WERI-Rb-1 (cell line): Measurements from ENCODE around the gene PLXNA2.

Experiments used
- DNase-seq: peaks from one replicate; pipeline ENCODE4 v3.0.0-alpha.2; 2020
- H3K27ac ChIP-seq: fragments of 250-450 bp; sonication (Bioruptor Pico); 2 replicates; pipeline ENCODE4 v1.5.1; 2020; ENCODE audit warnings: mild to moderate bottlenecking, moderate library complexity
- H3K27me3 ChIP-seq: fragments of 250-450 bp; sonication (Bioruptor Pico); 2 replicates; pipeline ENCODE4 v1.5.1; 2021; ENCODE audit warnings: mild to moderate bottlenecking, low read depth, moderate library complexity; ENCODE audit not compliant: insufficient read depth, severe bottlenecking
- H3K36me3 ChIP-seq: fragments of 250-450 bp; sonication (Bioruptor Pico); 2 replicates; pipeline ENCODE4 v1.5.1; 2020; ENCODE audit warnings: mild to moderate bottlenecking, moderate library complexity
- H3K4me3 ChIP-seq: 2 replicates; pipeline ENCODE4 v1.5.1; 2011; ENCODE audit warnings: low read depth, mild to moderate bottlenecking, control low read depth, low read length
- H3K9me3 ChIP-seq: fragments of 250-450 bp; sonication (Bioruptor Pico); 2 replicates; pipeline ENCODE4 v1.5.1; 2021; ENCODE audit warnings: mild to moderate bottlenecking, moderate library complexity; ENCODE audit not compliant: severe bottlenecking
- CTCF ChIP-seq: IDR thresholded peaks from 2 replicates; pipeline ENCODE4 v1.5.1; 2011; ENCODE audit warnings: low read depth, mild to moderate bottlenecking, control low read depth, inconsistent platforms, low read length

The PLXNA2 gene

GRCh38 chr1:208218237-208219097 is 25.7 kb downstream of the PLXNA2 start:
- no peak for DNase-seq
- H3K9me3 ChIP-seq = no peaks in the 10 kb centered on the region
- H3K36me3 ChIP-seq = peaks cover 27% of the 10 kb centered on the region
- H3K27me3 ChIP-seq = no peaks in the 10 kb centered on the region
- no peak overlapping the region; the same call in 1 of the 2 replicates for H3K27ac ChIP-seq
- no peak overlapping the region for H3K4me3 ChIP-seq
- TF ChIP-seq CTCF = no peak

- H3K27ac ChIP-seq = no peak overlapping the region
- no peaks in the 10 kb centered on the region for H3K27me3 ChIP-seq
- H3K36me3 ChIP-seq = peaks cover 31% of the 10 kb centered on the region
- no peaks in the 10 kb centered on the region for H3K9me3 ChIP-seq
- no peak overlapping the region for H3K4me3 ChIP-seq
- DNase-seq = no peak
- TF ChIP-seq CTCF = no peak
Observed at GRCh38 chr1:208217781-208218180, 26.4 kb downstream of the PLXNA2 start.

GRCh38 chr1:208216806-208217205 is 27.4 kb downstream of the PLXNA2 start:
- Histone ChIP-seq H3K27me3 (no peaks in the 10 kb centered on the region), H3K36me3 (peaks cover 31% of the 10 kb centered on the region), H3K9me3 (no peaks in the 10 kb centered on the region), H3K27ac (no peak overlapping the region), H3K4me3 (no peak overlapping the region)
- DNase-seq = no peak
- peak; percentile 24; the same call in 1 of the 2 replicates for TF ChIP-seq CTCF

- Histone ChIP-seq H3K27me3 (no peaks in the 10 kb centered on the region), H3K27ac (no peak overlapping the region), H3K4me3 (no peak overlapping the region), H3K9me3 (no peaks in the 10 kb centered on the region), H3K36me3 (peaks cover 31% of the 10 kb centered on the region)
- no peak for TF ChIP-seq CTCF
- no peak for DNase-seq
Observed at GRCh38 chr1:208216062-208216461, 28.1 kb downstream of the PLXNA2 start.

- Histone ChIP-seq H3K27me3 (no peaks in the 10 kb centered on the region), H3K36me3 (peaks cover 31% of the 10 kb centered on the region), H3K4me3 (no peak overlapping the region), H3K9me3 (no peaks in the 10 kb centered on the region), H3K27ac (no peak overlapping the region)
- no peak for DNase-seq
- TF ChIP-seq CTCF = no peak
Observed at GRCh38 chr1:208215393-208215792, 28.8 kb downstream of the PLXNA2 start.
